Amniotic epithelial cell (primary cell): ENCODE measurements around the gene CERS6.
"Not testable (repeated sequence)": the region's sequence is repeated elsewhere in the genome, so short reads cannot be mapped to it uniquely, and the experiment has no call there.

Experiments
- DNase-seq: peaks from one replicate; pipeline ENCODE4 v3.0.0-alpha.2; 2010; ENCODE audit warnings: low read depth

CERS6 gene

DNA sequence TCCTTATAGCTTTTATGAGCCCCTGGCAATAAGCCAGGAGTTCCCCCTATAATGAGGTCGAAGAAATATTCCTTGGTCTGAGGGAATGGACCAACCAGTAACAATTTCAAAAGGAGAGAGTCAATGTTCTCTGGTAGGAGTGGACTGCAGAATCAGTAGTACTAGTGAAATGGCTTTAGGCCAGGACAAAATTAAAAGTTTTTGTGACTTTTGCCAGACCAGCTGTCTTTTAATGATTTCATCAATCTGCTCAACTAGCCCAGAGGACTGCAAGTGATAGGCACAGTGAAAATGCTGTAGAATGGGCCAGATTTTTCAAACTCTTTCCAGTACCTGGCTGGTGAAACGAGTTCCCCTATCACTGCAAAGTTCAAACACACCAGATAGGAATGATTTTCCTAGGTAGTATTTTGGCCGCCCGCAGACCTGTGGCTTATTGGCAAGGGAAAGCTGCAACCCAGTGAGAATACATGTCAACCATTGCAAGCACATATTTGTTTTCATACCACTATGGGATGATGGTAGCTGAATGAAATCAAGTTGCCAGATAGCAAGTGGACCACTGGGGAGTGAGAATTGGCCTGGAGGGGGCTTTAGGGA lies 45.5 kb downstream of the CERS6 start:
- DNase-seq = no peak

DNA sequence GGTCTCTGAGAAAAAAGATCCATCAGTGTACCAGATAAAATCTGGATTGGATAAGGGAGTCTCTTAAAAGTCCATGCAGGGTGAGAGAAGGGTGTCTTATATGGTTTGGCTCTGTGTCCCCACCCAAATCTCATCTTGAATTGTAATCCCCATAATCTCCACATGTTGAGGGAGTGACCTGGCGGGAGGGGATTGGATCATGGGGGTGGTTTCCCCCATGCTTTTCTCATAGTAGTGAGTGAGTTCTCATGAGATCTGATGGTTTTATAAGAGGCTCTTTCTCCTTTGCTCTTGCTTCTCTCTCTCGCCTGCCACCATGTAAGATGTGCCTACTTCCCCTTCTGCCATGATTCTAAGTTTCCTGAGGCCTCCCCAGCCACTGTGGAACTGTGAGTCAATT lies 46.8 kb downstream of the CERS6 start:
- not testable (repeated sequence) for DNase-seq

DNA sequence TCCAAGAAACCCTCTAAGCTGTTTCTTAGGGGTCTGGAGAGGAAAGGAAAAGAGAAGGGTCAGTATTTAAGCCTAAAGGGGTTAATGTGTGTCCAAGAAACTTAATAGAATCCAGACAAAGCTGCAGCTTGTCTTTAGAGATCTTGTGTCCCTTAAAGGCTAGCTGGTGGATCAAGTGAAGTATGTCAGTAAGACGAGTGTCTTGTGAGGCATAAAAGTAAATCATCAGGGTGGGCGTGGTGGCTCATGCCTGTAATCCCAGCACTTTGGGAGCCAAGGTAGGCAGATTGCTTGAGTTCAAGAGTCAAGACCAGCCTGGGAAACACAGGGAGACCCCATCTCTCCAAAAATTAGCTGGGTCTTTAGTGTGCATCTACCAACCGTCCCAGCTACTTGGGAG lies 47.8 kb downstream of the CERS6 start:
- DNase-seq = no peak

DNA sequence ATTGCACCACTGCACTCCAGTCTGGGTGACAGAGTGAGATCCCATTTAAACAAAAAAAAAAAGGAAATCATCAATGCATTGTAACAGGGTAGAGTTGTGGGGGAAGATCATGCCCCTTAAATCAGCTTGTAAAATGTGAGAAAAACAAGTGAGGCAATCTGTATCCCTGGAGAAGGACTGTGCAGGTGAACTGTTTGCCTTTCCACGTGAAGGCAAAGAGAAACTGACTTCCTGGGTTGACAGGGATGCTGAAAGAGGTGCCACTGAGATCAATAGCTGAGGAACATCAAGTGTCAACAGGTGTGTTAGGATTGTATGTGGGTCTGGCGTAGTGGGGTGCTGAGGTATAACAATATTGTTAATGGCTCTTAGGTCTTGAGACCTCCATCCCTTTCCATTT lies 48.3 kb downstream of the CERS6 start:
- DNase-seq = no peak

DNA sequence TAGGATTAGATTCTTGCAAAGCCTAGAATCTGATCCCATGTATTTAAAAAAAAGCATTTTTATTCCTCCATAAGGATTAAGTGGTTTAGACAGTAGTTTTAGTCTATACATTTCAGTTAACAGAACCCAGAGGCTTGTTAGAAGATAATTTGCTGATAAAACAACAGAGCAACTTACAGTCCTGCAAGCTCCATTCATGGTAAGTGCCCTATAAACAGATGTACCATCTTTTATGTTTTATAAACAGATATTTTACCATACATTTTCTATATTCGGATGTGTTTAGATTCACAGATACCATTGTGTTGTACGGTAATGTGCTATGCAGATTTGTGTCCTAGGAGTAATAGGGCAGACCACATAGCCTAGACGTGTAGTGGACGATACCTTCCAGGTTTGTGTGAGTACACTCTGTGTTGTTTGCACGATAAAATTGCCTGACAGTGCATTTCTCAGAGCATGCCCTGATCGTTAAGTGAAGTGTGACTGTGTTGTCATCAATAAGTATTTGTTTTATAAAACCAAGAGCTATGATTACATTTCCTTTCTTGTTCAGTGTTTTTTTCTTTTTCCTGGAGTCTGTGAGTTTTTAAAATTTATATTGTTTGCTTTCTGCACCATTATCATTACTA lies 54.2 kb downstream of the CERS6 start:
- DNase-seq = no peak

DNA sequence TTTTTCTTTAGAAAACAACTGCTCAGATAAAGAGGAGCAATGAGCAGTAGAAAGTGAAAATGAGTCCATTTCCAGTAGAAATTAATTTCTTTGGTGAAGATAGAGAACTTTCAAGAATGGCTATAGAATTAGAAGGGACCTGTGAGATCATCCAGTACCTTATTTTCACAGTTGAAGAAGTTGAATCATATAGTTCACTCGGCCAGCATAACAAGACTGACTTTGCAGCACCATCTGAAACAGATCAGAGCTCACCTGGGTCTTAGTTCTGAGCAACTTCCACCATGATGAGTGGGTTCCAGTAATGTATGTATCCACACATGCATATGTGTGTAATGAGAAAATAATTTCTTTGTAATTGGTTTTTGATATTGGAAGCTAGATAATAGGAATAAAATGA lies 58.6 kb downstream of the CERS6 start:
- no peak for DNase-seq

DNA sequence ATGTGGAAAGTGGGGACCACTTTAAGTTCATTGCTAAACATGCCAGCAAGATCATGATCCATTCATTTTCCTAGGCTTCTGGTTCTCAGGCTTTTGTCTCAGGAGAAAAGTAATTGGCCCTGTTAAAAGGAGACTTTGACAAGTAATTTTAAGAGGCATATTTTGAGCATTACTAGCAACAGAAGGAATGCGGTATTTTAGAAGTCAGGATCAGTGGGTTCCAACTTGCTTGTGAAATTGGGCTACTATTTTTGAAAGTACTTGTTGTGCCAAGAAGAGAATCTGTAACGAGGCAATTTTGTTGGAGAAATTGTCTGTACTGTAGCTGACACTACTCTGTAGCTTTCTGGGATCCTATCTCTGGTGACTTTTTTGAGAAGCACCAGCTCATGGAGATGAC lies 59.4 kb downstream of the CERS6 start:
- peak; percentile 86 for DNase-seq

DNA sequence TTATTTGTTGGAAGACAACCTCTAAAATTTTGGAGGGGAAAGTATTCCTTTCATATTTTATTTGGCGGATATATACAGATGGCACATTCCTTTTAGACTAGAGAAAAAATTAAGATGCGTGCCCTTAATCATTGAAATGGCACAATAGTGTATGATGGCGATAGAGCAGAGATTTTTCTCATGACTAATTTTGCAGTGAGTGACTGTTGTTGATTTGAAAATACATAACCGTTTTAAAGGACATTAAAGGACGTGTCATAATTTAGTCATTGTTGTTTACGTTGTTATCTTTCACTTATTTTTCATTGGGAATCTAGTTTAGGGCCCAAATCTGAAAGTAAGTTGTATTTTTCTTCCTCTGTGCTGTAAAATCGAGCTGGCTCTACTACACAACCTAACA lies 61.7 kb downstream of the CERS6 start:
- no peak for DNase-seq

DNA sequence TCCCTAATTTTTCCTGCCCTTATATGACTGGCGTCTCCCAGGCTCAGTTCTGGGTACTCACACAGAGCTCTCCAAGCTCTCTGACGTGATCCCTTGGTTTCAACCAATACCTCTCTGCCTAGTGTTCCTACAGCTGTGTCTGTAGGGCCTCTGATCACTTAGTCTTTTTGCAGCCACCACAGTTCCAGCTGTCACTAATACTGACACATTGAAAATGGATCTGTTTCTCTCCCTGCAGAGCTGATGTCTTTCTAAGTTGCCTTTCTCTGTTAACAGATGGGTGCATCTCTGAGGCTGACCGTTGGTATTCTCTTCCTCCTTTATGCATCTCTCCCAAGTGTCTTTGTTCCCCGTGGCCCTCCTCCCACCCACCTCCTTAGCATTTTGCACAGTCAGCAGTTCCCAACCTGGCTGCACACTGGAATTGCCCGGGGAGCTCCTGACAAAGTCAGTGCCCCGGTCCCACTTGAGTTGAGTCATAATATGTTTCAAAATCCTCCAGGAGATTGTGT lies 62.5 kb downstream of the CERS6 start:
- DNase-seq = peak; percentile 59

DNA sequence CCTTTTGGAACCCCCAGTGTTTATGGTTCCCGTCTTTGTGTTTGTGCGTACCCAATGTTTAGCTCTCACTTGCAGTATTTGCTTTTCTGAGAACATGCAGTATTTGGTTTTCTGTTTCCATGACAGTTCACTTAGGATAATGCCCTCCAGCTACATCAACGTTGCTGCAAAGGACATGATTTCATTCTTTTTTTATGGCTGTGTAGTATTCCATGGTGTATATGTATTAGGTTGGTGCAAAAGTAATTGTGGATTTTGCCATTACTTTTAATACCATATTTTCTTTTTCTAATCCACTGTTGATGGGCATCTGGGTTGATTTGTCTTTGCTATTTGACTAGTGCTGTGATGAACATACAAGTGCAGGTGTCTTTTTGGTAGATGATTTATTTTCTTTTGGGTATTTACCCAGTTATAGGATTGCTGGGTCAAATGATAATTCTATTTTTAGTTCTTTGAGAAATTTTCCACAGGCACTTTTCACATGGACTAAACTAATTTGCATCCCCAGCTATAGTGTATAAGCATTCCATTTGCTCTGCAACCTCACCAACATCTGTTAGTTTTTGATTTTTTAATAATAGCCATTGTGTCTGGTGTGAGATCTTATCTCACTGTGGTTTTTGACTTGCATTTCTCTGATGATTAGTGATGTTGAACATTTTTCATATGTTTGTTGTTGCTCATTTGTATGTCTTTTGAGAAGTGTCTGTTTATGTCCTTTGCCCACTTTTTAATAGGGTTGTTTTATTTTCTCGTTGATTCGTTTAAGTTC lies 63.6 kb downstream of the CERS6 start:
- DNase-seq = peak; percentile 49

DNA sequence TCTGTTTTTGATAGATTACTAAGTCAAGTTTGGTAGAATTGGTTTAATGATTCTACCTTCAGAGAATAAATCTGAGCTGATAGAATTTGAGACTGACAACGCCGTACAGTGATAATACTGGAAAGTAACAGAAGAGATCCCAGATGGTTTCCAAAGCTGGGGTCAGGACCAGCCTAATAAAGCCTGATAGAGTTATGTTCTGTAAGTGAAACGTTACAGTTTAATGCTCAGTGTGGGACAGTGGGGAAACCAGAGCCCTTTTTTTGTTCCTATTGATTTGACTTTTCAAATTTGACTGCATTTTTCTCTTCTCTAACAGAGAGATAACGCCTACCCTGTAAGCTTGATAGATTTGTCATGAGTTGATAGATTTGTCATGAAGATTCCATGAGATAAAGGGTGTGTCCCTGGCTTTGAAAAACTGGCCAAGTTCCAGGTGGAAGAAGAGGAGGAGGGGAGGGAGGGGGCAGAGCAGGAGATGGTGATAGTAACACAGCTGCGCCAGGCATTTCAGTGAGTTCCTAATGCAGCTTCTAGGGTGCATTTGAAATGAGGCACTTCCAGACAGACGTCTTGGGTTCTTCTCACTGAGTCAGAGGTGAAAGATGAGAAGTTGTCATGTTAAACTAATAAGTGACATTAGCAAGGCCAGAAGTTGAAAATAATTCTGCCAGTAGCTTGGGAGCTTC lies 65.1 kb downstream of the CERS6 start:
- peak; percentile 45 for DNase-seq

DNA sequence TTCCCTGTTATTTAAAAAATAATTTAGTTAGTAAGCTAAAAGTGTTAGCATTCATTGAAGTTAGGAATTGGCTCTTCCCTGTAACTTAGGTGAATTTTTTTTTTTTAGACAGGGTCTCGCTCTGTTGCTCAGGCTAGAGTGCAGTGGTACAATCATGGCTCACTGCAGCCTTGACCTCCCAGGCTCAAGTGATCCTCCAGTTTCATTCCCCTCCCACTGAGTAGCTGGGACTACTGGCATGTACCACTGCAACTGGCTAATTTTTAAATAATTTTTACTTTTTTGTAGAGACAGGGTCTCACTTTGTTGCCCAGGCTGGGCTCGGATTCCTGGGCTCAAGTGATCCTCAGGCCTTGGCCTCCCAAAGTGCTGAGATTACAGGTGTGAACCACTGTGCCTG lies 66.4 kb downstream of the CERS6 start:
- no peak for DNase-seq

DNA sequence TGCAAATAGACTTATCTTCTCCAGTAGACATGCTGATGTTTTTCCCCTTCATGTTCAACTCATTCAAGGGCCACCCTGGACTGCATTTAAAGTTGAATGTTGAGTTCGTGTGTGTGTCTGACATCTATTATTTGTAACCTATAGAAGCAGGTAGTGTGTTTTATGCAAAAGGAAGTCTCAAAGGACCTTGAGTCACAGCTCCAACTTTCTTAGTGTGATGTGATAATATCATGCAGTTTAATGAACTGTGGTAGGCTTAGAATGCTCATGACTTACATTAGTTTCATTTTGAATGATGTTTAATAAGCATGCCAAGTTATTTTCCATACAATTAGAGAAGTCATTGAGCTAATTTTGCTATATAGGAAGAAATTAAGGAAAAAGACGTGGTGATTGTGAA lies 67.9 kb downstream of the CERS6 start:
- DNase-seq = no peak

DNA sequence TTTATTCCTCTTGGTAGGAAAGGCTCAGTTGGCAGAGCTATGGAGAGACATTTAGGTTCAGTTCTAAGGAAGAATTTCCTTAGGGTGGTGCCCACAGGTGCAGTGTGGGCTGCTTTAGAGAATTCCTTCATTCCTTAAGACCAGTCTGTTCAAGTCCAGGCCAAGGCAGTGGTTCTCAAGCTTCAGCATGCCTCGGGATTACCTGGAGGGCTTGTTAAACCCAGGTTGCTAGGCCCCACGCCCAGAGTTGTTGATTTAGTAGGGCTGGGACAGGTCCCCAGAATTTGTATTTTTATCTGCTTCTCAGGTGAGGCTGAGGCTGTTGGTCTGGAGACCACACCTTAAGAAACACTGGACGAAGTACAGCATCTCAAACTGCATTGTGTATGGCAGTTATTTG lies 68.9 kb downstream of the CERS6 start:
- DNase-seq = no peak

DNA sequence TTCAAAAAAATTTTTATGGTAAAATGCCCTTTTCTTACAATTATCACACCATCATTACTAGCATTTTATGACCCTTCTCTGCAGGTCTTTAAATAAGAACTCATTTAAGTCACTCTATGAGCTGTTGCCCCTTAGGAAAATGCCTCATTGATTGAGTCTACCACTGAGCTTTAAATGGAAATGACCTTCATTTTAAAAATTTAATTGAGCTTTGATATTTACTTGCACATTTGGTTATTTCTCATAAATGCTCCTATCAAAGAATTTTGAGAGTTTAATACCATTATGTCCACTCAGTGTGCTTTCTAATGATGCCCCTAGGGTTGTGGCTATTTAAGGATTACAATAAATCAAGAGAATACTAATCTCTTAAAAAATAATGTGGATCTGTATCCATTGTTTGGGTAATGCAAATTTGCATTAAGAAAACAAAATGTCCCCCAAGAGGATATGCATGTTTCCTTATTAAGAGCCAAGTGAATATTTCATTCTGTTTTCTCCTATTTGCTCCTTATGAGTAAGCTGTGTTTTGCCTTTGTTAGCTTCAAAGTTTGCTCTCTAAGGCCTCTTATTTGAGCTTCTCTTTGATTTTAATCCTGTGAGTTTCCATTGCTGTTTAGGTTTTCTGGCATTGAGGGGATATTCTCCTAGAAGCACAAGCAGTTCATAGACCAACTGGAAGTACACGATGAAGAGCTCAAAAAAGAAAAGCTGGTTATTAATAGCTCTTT lies 69.8 kb downstream of the CERS6 start:
- no peak for DNase-seq

DNA sequence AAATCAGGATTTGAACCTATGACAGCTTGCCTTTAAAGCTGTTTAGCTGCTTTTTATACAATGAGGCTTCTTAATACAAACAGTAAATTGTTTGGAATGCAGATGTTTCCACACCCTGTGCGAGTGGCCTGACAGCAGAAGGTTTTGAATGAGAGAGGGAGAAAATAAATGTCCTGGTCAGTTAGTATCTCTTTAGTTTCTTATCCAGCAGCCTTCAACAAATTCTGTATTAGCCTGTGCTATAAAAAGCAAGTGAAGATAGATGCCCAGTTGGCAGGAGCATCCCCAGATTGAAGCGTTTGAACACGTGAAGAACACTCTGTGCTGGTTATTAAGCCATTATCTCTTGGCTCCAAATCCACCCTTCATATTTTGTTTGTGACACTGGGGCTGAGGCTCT lies 70.6 kb downstream of the CERS6 start:
- DNase-seq = peak; percentile 78

DNA sequence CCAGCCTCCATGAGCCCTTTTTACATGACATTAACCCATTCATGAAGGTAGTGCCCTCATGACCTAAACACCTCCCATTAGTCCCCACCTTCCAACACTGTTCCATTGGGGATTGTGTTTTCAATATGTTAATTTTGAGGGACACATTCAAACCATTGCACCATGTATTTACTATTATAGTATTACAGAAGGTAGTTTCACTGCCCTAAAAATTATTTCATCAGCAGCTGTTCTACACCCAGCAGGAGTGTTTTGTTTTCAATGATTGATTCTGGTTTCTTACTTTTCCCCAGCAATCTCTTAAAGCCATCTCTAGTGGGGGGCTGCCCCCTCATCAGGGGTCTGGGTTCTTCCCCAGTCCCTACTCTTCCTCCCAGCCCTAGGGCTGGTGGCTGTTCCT lies 71.9 kb downstream of the CERS6 start:
- DNase-seq = no peak

DNA sequence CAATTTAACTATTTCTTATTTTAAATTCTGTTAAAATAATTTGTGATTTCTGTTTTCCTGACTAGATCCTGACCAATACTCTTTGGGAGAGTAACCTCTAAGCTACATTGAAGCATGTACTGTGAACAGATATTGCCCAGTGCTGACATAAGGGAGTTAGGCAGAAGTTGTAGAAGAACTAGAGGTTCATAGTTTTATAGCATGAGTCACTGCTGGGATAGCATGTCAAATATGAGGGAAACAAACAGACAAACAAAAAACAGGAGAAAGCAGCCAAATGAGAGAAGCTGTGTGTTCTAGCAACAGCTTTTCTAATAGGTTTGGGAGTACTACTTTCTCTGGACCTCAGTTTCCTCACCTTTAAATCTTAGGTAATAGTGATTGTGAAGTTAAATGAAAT lies 72.4 kb downstream of the CERS6 start:
- DNase-seq = peak; percentile 59

DNA sequence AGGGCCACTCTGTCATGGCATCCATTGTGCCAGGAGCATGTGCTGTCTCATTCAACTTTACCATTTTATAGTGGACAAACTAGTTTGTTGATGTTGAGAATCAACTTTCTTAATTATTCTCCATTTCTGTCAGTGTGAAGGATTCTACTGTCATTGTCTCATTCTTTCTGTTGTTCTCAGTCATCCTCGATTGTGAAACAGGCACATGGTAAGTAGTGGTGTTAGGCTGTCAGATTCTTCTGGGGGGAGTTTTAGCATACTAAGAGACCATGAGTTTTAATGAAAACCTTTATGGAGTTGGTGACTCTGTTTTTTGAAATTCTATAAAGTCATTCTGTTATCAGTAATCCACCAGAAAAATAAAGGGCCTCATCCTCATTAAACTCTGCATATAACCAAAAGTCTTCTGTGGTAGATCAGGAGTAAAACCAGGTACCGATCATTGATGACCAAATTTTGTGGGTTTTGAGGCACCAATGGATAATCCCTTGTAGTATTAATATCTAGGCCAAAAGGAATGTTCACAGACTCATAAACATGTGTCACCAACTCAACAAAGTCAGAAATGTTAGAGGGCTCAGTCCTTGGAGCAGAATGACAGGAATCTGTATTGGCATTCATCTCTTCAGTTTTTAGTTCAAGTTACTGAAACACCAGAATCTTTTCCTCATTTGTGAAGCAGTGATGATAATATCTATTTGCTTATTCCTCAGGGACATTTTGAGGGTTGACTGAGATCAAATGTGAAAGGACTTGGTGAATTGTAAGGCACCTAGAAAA lies 73.2 kb downstream of the CERS6 start:
- peak; percentile 36 for DNase-seq

DNA sequence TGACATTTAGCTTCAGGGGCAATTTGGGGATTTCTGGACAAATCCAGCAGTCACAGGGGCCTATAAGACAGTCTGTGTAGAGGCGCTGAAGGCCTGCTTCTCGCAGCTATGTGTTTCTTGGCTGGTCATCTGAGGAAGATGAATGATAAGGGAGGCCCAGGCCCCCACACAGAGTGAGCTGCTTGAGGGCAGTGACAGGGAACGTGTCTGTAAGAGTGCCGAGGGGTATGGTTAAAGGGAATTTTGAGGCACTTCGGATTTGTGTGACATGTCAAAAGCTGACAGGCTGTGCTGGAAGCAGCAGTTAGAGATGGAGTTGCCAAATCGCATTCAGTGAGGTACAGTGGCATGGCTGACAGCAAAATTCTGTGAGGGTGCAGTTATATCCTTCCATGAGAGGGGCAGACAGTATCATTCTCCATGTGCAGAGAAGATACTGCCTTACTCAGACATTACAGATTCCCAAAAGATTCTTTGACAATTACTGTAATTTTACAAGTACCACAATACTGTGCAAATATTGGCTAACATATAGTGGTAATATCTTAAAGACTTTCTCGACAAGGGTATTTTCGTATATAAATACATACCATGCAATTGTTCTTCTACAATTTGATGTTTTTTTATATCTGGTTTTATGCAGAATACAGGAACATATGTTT lies 74.0 kb downstream of the CERS6 start:
- DNase-seq = peak; percentile 33
